GM21786 (cell line): ENCODE results near the gene RTN4RL2.

ENCODE experiments used
- ATAC-seq: cut with Tn5 transposase; IDR thresholded peaks from one replicate; pipeline ENCODE4 v1.9.1; 2021; ENCODE audit not compliant: unreplicated experiment

The RTN4RL2 gene

GRCh38 chr11:57523419-57523818 is 63.1 kb downstream of the RTN4RL2 start:
- no peak for ATAC-seq
